ENCODE data around the gene NSF.
"Not testable (repeated sequence)": the region's sequence is repeated elsewhere in the genome, so short reads cannot be mapped to it uniquely, and the experiment has no call there.

The NSF gene

DNA sequence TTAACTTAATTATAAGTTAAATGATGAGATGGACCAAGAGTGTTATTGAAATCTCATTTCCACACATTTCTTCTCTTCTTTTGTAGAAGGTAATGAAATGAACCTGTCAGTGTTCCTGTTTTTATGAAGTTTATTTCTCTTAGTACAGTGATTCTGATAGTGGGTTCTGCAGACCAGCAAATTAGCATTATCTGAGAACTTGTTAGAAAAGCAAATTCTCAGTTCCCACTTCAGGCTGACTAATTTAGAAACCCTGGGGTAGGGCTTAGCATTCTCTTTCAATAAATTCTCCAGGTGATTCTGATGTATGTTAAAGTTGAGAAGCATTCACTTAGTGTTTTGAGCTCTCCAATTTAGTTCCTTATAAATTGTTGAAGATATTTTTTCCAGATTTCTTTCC, 12.7 kb downstream of the NSF start:
- not testable (repeated sequence) for H3K27ac ChIP-seq

DNA sequence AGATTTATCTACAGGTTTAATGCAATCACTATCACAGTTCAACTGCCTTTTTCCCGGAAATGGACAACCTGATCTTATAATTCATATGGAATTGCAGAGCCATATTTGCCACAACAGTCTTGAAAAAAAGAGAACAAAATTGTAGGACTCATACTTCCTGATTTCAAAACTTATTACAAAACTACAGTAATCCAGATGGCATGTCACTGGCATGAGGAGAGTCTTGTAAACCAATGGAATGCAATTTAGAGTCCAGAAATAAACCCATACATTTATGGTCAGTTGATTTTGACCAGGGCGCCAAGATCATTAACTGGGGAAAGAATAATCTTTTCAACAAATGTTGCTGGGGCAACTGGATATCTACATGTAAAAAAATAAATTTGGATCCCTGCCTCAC, 20.8 kb downstream of the NSF start:
- H3K27ac ChIP-seq; H3K36me3 ChIP-seq (ENCODE audit: insufficient read depth, low read length); H3K4me3 ChIP-seq; DNase-seq (ENCODE audit: low read depth, low spot score); H3K9ac ChIP-seq (ENCODE audit: insufficient read length); H3K9me3 ChIP-seq (ENCODE audit: low read depth, low read length): not testable (repeated sequence)

More for the DNA sequence above, 12.7 kb downstream of the NSF start:
- H3K9ac ChIP-seq (ENCODE audit: insufficient read length); DNase-seq (ENCODE audit: low read depth, low spot score); H3K4me3 ChIP-seq; H3K9me3 ChIP-seq (ENCODE audit: low read depth, low read length); H3K36me3 ChIP-seq (ENCODE audit: insufficient read depth, low read length): not testable (repeated sequence)

- H3K27ac ChIP-seq; DNase-seq (ENCODE audit: low read depth, low spot score); H3K9ac ChIP-seq (ENCODE audit: insufficient read length); H3K36me3 ChIP-seq (ENCODE audit: insufficient read depth, low read length); H3K4me3 ChIP-seq; H3K9me3 ChIP-seq (ENCODE audit: low read depth, low read length): not testable (repeated sequence)
These were observed 23.4 kb downstream of the NSF start for GRCh38 chr17:46613876-46614275.

DNA sequence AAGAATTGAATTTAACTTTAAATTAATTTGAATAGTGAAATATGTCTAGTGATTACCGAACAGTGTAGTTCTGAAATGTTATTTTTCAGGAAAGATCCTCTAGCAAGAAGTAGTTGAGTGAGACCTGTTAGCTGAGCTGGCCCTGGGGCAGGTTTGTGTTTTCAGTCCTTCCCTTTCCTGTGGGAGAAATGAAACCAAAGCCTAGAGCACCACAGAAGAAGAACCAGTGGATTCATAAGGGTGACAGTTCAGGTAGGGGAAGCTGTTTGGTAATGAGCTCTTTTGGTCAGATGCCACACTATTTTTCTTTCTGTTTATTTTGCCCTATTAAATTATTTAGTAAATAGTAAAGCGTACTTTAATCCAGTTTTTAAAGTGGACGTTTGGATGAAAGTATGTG, 26.7 kb downstream of the NSF start:
- H3K4me3 ChIP-seq; H3K9ac ChIP-seq (ENCODE audit: insufficient read length): not testable (repeated sequence)

GRCh38 chr17:46618975-46619374, 28.5 kb downstream of the NSF start:
- H3K4me3 ChIP-seq; DNase-seq (ENCODE audit: low read depth, low spot score); H3K27ac ChIP-seq; H3K9me3 ChIP-seq (ENCODE audit: low read depth, low read length); H3K36me3 ChIP-seq (ENCODE audit: insufficient read depth, low read length); H3K9ac ChIP-seq (ENCODE audit: insufficient read length): not testable (repeated sequence)

More for the DNA sequence above, 26.7 kb downstream of the NSF start:
- not testable (repeated sequence) for H3K27ac ChIP-seq; H3K36me3 ChIP-seq (ENCODE audit: insufficient read depth, low read length); DNase-seq (ENCODE audit: low read depth, low spot score); H3K9me3 ChIP-seq (ENCODE audit: low read depth, low read length)

- not testable (repeated sequence) for H3K9me3 ChIP-seq (ENCODE audit: low read depth, low read length); H3K36me3 ChIP-seq (ENCODE audit: insufficient read depth, low read length); DNase-seq (ENCODE audit: low read depth, low spot score); H3K4me3 ChIP-seq; H3K27ac ChIP-seq; H3K9ac ChIP-seq (ENCODE audit: insufficient read length)
These were observed 33.3 kb downstream of the NSF start for GRCh38 chr17:46623790-46624189.

GRCh38 chr17:46624726-46625125, 34.3 kb downstream of the NSF start:
- not testable (repeated sequence) for H3K9me3 ChIP-seq (ENCODE audit: low read depth, low read length); H3K4me3 ChIP-seq; DNase-seq (ENCODE audit: low read depth, low spot score); H3K36me3 ChIP-seq (ENCODE audit: insufficient read depth, low read length); H3K9ac ChIP-seq (ENCODE audit: insufficient read length); H3K27ac ChIP-seq

DNA sequence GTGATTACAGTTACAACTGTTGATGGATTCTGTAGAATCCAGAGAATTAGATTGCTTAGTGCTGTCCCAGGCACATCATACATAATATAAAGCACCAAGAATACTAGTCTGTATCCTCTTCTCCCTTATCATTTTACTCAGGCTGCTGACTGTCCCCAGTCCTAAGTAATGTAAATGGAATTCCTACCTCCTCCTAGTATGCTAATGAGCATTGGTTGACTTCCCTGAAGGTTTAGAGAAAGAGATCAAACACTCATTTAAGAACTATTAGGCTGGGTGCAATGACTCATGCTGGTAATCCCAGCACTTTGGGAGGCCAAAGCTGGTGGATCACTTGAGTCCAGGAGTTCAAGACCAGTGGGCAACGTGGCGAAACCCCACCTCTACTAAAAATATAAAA, 37.0 kb downstream of the NSF start:
- not testable (repeated sequence) for H3K4me3 ChIP-seq; H3K9me3 ChIP-seq (ENCODE audit: low read depth, low read length); H3K27ac ChIP-seq; H3K36me3 ChIP-seq (ENCODE audit: insufficient read depth, low read length); H3K9ac ChIP-seq (ENCODE audit: insufficient read length); DNase-seq (ENCODE audit: low read depth, low spot score)

GRCh38 chr17:46628753-46629436, 38.4 kb downstream of the NSF start:
- not testable (repeated sequence) for H3K9ac ChIP-seq (ENCODE audit: insufficient read length); DNase-seq (ENCODE audit: low read depth, low spot score); H3K36me3 ChIP-seq (ENCODE audit: insufficient read depth, low read length); H3K27ac ChIP-seq; H3K9me3 ChIP-seq (ENCODE audit: low read depth, low read length); H3K4me3 ChIP-seq

GRCh38 chr17:46632146-46632545, 41.7 kb downstream of the NSF start:
- not testable (repeated sequence) for H3K4me3 ChIP-seq; H3K27ac ChIP-seq; H3K9ac ChIP-seq (ENCODE audit: insufficient read length); H3K9me3 ChIP-seq (ENCODE audit: low read depth, low read length); H3K36me3 ChIP-seq (ENCODE audit: insufficient read depth, low read length); DNase-seq (ENCODE audit: low read depth, low spot score)

DNA sequence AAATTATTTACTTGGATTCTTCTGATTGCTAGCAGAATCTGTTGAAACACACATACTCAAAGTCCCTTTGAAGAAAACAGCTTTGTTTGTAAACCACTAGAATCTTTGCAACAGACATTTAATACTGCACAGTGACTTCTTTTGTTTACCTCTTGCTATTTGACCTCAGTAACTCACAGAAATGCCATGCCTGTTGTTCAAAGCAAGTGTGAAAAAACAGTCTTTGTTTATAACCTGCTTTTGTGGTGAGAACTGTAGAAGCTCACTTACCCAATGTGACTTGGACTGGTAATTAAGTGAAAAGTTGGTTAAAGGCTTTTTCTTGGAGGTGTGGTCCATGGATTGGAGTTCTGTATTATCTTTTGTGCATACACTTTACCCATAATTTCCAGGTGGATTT, 44.4 kb downstream of the NSF start:
- H3K9me3 ChIP-seq (ENCODE audit: low read depth, low read length); H3K4me3 ChIP-seq; H3K9ac ChIP-seq (ENCODE audit: insufficient read length); H3K27ac ChIP-seq; DNase-seq (ENCODE audit: low read depth, low spot score); H3K36me3 ChIP-seq (ENCODE audit: insufficient read depth, low read length): not testable (repeated sequence)

DNA sequence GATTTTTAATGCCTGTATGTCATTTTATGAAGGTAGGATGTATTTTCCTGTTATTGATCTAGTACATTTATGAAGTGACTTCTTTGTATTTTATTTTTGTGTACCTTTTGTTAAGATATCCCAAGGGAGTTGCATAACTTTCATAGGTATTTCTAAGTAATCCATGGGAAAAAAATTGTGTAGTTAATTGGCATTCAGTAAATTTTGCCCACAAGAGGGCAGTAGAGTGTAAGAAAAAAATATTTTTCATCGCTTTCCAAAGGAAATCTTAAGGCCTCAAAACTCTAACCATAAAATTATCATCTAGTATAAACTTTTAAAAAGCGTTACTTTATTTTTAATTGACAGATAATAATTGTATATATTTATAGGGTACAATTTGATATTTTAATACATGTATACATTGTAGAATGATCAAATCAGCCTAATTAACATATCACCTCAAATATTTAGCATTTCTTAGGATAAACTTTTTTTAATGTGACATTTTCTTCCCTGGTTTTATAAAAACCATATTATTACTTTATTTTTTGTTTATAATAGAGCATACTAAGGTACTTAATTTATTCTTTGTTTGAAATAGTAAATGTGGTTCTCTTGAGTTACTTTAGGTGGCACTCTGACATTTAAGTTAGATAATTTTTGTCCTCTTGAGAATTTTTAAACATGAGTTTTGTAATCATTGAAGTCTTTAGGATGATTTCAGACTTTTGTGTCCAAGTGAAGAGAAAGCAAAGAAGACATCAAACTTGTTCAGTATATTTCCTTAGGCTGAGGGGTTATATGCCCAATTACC, 51.6 kb downstream of the NSF start:
- H3K27ac ChIP-seq; H3K4me3 ChIP-seq; H3K9me3 ChIP-seq (ENCODE audit: low read depth, low read length); H3K9ac ChIP-seq (ENCODE audit: insufficient read length); DNase-seq (ENCODE audit: low read depth, low spot score); H3K36me3 ChIP-seq (ENCODE audit: insufficient read depth, low read length): not testable (repeated sequence)

DNA sequence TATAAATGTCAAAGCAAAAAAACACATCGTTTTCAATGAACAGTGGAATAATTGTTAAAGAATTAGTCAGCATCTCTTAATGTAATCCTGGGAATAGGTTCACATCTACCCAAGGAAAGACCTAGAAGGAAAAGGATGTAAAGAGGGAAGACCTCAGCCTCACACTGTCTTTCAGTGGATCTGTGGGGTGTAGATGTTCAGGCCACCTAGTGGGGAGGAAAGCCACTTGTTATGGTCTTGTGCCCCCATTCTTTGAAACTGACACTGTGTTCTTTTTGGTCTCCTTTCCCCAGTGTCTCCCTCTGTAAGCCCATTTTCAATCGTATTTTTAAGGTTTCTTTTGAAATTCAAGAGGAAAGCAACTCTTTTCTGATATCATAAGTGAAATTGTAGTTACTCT, 56.8 kb downstream of the NSF start:
- not testable (repeated sequence) for H3K9ac ChIP-seq (ENCODE audit: insufficient read length); H3K36me3 ChIP-seq (ENCODE audit: insufficient read depth, low read length); H3K27ac ChIP-seq; H3K9me3 ChIP-seq (ENCODE audit: low read depth, low read length); DNase-seq (ENCODE audit: low read depth, low spot score); H3K4me3 ChIP-seq

DNA sequence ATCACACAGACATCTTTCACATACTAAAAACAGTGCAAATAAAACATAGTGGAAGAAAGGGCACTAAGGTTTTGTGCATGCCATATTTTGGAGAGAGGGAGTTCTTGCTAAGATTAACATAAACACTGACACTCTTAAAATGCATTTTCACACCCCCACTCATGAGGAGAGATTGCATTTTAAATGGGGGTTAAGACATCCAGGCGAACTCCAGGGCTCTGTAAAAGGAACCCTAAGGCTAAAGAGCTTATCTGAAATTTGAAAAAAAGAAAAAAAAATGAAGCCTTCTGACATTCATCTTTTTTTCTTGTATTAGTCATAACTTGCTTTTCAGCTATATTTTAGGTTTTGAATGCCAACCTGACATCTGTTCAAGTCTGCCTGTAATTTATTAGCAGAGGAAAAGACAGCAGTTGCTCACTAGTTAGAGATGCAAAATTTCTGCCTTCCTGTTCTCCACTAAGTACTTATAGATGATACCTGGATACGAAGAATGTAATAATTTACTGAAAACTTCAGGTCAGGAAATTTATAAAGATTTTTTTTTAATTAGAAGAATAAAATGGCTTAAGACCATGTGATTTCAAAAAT, 57.3 kb downstream of the NSF start:
- not testable (repeated sequence) for H3K9ac ChIP-seq (ENCODE audit: insufficient read length); H3K27ac ChIP-seq; H3K9me3 ChIP-seq (ENCODE audit: low read depth, low read length); H3K4me3 ChIP-seq; H3K36me3 ChIP-seq (ENCODE audit: insufficient read depth, low read length); DNase-seq (ENCODE audit: low read depth, low spot score)

Data from SK-N-MC (cell line).